ENCODE measurements around the gene OR8B4.

GRCh38 chr11:124463324-124463723 is 38.7 kb upstream of the OR8B4 start:
- TF ChIP-seq CTCF (IDR thresholded peaks at IDR 0.05): no peak
- no peak for TF ChIP-seq POLR2A (IDR thresholded peaks at IDR 0.05; ENCODE audit: low read depth)
